GM19397 (cell line): ENCODE results near the gene CYP2A7.
"Not testable (repeated sequence)": the region's sequence is repeated elsewhere in the genome, so short reads cannot be mapped to it uniquely, and the experiment has no call there.

ENCODE experiments used
- ATAC-seq: cut with Tn5 transposase; IDR thresholded peaks from one replicate; pipeline ENCODE4 v1.9.1; 2021; ENCODE audit warnings: mild to moderate bottlenecking, moderate library complexity; ENCODE audit not compliant: unreplicated experiment

Gene CYP2A7

GRCh38 chr19:40843653-40844052 lies 38.4 kb downstream of the CYP2A7 start:
- not testable (repeated sequence) for ATAC-seq

DNA sequence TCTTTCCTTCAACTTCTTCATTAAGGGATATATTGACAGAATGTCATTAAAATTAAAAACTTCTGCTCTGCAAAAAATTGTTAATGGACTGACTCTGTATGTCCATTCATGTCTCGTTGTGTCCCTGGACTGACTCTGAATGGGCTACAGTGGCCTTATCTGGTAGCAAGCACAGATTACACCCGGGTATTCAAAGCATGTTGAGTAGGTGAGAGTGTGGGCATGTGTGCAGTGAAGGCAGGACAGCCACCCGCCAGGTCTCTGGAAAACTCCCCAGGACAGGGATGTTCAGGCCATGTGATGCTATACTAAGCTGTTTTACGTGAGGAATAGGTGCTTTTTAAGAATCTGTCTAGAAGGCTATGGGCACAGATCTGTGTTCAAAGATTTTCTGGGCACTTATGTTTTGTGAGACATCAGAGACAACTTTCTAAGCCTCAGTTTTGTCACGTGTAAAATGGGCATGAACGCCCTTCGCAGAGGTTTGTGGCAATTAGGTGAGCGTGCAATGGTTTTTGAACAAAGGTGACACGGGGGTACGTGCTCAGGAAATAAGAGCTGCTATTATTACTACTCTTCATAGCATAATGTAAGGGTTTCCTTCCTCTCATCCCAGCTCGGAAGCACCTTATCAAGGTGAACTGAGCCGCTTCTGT lies 38.9 kb downstream of the CYP2A7 start:
- ATAC-seq: not testable (repeated sequence)

DNA sequence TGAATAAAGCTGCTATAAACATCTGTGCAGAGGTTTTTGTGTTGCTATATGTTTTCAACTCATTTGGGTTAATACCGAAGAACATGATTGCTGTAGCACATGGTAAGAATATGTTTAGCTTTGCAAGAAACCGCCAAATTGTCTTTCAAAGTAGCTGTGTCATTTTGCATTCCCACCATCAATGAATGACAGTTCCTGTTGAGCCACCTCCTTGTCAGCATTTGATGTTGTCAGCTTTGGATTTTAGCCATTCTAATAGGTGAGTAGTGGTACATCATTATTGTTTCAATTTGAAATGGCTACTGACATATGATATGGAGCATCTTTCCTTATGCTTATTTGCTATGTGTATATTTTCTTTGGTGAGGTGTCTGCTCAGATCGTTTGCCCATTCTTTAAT lies 40.0 kb downstream of the CYP2A7 start:
- ATAC-seq: not testable (repeated sequence)

DNA sequence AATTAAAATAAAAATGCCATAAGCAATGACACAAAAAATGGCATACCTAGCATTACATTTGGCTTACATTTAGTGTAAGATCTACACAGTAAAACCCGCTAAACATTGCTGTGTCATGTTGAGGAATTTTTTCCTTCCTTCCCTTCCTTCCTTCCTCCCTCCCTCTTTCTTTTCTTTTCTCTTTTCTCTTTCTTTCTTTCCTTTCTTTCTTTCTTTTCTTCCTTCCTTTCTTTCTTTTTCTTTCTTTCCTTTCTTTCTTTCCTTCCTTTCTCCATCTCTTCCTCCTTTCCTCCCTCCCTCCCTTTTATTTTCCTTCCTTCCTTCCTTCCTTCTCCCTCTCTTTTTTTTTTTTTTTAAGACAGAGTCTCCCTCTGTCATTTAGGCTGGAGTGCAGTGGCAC lies 43.6 kb downstream of the CYP2A7 start:
- ATAC-seq: not testable (repeated sequence)

DNA sequence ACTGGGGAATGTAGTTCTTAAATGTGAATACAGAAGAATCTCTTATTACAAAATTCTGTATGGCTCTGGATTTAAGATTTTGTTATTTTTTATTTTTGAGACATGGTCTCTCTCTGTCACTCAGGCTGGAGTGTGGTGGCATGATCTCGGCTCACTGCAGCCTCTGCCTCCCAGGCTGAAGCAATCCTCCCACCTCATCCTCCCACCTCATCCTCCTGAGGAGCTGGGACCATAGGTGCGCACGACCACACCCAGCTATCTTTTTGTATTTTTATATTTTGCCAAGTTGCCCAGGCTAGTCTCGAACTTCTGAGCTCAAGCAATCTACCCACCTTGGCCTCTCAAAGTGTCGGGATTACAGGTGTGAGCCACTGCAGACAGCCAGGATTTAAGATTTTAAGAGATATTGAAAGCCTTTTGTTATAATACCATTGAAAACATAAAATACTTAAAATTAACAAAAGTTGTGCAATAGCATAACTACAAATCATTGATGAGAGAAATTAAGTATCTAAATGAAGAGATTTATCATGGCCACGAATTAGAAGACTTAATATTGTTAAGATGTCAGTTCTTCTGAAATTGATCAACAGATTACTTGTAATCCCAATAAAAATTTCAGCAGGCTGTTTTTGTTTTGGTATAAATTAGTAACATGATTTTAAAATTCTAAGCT lies 45.1 kb downstream of the CYP2A7 start:
- no peak for ATAC-seq

- ATAC-seq: not testable (repeated sequence)
Measured at GRCh38 chr19:40833728-40834533, 48.1 kb downstream of the CYP2A7 start.

DNA sequence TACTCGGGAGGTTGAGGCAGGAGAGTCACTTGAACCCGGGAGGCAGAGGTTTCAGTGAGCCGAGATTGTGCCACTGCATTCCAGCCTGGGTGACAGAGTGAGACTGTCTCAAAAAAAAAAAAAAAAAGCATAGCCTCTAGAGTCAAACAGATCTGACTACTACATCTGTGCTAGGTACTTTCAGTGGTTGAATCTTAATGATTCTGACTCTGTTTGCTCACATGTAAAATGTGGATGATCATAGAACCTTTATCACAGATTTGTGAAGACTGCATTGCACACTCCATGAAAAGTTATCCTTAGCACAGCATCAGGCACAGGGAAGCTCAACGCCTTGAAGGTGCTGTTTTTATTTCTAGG lies 49.6 kb downstream of the CYP2A7 start:
- not testable (repeated sequence) for ATAC-seq

DNA sequence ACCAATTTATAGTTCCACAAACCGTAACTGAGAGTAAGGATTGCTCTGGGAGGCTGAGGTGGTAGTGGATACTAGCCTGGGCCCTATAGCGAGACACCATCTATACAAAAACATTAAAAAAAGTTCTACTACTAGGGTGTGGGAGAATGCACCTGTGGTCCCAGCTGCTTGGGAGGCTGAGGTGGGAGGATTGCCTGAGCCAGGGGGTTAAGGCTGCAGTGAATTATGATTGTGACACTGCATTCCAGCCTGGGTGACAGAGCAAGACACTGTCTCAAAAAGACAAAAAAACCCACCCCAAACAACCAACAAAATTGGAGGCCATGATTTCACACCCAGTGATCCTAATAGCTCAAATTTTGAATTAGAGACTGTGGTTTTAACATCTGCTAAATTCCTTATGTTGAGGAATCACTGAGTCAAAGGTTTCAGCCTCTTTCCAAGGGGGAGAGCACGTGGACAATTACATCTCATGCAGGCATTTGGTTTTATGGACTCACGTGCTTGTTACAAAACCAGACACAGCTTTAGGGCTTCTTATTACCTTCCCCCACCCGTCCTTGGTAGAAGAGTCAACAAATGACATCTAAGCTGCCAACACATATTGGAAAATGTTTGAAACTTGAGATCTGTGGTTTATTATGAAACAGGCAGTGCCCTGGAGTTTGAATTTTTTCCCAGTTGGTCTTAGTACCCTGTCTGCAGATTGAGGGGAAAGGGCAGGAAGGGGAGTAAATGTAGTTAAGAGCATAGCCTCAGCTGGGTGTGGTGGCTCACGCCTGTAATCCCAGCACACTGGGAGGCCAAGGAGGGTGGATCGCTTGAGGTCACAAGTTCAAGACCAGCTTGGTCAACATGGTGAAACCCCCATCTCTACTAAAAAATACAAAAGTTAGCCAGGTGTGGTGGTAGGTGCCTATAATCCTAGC lies 50.3 kb downstream of the CYP2A7 start:
- no peak for ATAC-seq

DNA sequence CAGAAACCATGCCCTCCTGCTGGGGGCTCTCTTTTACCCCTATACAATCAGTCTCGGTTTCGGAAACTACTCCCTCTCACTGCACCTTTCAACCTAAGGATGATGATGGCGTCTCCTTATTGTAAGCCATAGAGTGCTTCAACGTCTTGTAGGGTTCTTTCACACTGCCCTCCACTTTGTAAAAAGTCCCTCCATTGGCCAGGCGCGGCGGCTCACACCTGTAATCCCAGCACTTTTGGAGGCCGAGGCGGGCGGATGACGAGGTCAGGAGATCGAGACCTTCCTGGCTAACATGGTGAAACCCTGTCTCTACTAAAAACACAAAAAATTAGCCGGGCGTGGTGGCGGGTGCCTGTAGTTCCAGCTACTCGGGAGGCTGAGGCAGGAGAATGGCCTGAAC lies 51.3 kb downstream of the CYP2A7 start:
- ATAC-seq: not testable (repeated sequence)

GRCh38 chr19:40829205-40829604 lies 52.8 kb downstream of the CYP2A7 start:
- no peak for ATAC-seq

GRCh38 chr19:40827386-40828247 lies 54.4 kb downstream of the CYP2A7 start:
- ATAC-seq: no peak

- ATAC-seq: not testable (repeated sequence)
Measured at GRCh38 chr19:40826699-40827385, 55.2 kb downstream of the CYP2A7 start.

- ATAC-seq: not testable (repeated sequence)
Measured at GRCh38 chr19:40826312-40826698, 55.7 kb downstream of the CYP2A7 start.

DNA sequence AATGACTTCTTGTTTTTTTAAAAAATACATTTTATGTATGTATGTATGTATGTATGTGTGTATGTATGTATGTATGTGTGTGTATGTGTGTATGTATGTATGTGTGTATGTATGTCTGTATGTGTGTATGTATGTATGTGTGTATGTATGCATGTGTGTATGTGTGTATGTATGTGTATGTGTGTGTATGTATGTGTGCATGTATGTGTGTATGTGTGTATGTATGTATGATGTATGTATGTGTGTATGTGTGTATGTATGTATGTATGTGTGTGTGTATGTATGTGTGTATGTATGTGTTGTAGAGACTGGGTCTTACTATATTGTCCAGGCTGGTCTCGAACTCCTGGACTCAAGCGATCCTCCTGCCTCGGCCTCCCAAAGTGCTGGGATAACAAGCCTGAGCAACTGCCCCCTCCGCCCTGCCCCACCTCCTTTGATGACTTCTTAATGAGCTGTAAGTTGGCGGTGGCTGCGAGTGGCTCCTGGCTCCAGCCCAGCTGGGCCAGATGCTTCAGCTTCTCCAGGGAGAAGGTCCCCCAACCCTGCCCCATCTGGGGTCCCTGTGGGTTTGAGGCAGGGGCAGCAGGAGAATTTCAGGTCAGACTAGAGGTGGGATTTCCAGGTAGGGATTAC lies 56.5 kb downstream of the CYP2A7 start:
- not testable (repeated sequence) for ATAC-seq
